HEK293 (cell line): ENCODE results near the gene CAPZB.

Experiments
- CTCF ChIA-PET: fragments of 350-600 bp; formaldehyde crosslinking; extraction: SDS; loops from one replicate; lab custom pipeline; 2021; ENCODE audit warnings: antibody characterized with exemption; lab: Yijun Ruan, JAX
- POLR2A ChIA-PET: fragments of 300-600 bp; formaldehyde crosslinking; extraction: SDS; loops from one replicate; lab custom pipeline; 2020; ENCODE audit warnings: antibody characterized with exemption, inconsistent platforms; lab: Yijun Ruan, JAX
- H3K27ac ChIP-seq: fragments of 200-500 bp; sonication (Bioruptor generic); 2 replicates; pipeline ENCODE4 v1.5.1; 2014; ENCODE audit warnings: low read depth, low read length, control low read depth, inconsistent platforms; ENCODE audit errors: extremely low read depth
- H3K36me3 ChIP-seq, 2 experiments: fragments of 200-500 bp in 1 of 2; sonication (Bioruptor generic) in 1 of 2; 1 replicate in 1 of 2; 2 replicates in 1 of 2; pipeline ENCODE4 v1.5.1; 2014 to 2017; ENCODE audit warnings: inconsistent platforms in 2 of 2, low read length in 2 of 2; ENCODE audit not compliant: control insufficient read depth in 2 of 2, insufficient read depth in 1 of 2
- H3K4me1 ChIP-seq: fragments of 200-500 bp; sonication (Bioruptor generic); 2 replicates; pipeline ENCODE4 v1.5.1; 2014; ENCODE audit warnings: mild to moderate bottlenecking, low read length, inconsistent platforms; ENCODE audit not compliant: control insufficient read depth, insufficient read depth
- H3K4me3 ChIP-seq: 2 replicates; pipeline ENCODE4 v1.5.1; 2011; ENCODE audit warnings: low read depth, mild to moderate bottlenecking, control low read depth, low read length, moderate library complexity
- H3K9me3 ChIP-seq: fragments of 200-500 bp; sonication (Bioruptor generic); 2 replicates; pipeline ENCODE4 v1.5.1; 2014; ENCODE audit warnings: low read depth, low read length, inconsistent platforms; ENCODE audit not compliant: control insufficient read depth, insufficient read depth
- PRDM1 ChIP-seq: fragments of 450-650 bp; formaldehyde crosslinking; IDR thresholded peaks from 2 replicates; pipeline ENCODE4; 2016; ENCODE audit warnings: missing biosample characterization, missing genetic modification characterization
- SCRT2 ChIP-seq: fragments of 450-650 bp; formaldehyde crosslinking; IDR thresholded peaks from 2 replicates; pipeline ENCODE4 v1.5.1; 2016; ENCODE audit warnings: missing biosample characterization, missing genetic modification characterization
- ZNF157 ChIP-seq: fragments of 450-650 bp; formaldehyde crosslinking; IDR thresholded peaks from 2 replicates; pipeline ENCODE4 v1.5.1; 2016; ENCODE audit warnings: missing biosample characterization, missing genetic modification characterization
- ZNF174 ChIP-seq: fragments of 450-650 bp; formaldehyde crosslinking; IDR thresholded peaks from 2 replicates; pipeline ENCODE4 v1.5.0; 2017; ENCODE audit warnings: missing biosample characterization, mild to moderate bottlenecking, missing genetic modification characterization
- ZNF2 ChIP-seq: fragments of 450-650 bp; formaldehyde crosslinking; IDR thresholded peaks from 2 replicates; pipeline ENCODE4 v1.5.1; 2016; ENCODE audit warnings: missing biosample characterization, missing genetic modification characterization
- ZNF202 ChIP-seq: fragments of 450-650 bp; formaldehyde crosslinking; IDR thresholded peaks from 2 replicates; pipeline ENCODE4 v1.5.1; 2016; ENCODE audit warnings: missing biosample characterization, missing genetic modification characterization, borderline replicate concordance
- ZNF211 ChIP-seq: fragments of 450-650 bp; formaldehyde crosslinking; IDR thresholded peaks from 2 replicates; pipeline ENCODE4 v1.5.1; 2016; ENCODE audit warnings: low read depth, missing biosample characterization, missing genetic modification characterization
- ZNF302 ChIP-seq: fragments of 450-650 bp; formaldehyde crosslinking; IDR thresholded peaks from 2 replicates; pipeline ENCODE4 v1.5.1; 2016; ENCODE audit warnings: missing biosample characterization, missing genetic modification characterization, low read depth
- ZNF335 ChIP-seq: fragments of 450-650 bp; formaldehyde crosslinking; conservative IDR thresholded peaks from 2 replicates; pipeline ENCODE4 v1.5.1; 2016; ENCODE audit warnings: missing biosample characterization, missing genetic modification characterization
- ZNF341 ChIP-seq: fragments of 450-650 bp; formaldehyde crosslinking; IDR thresholded peaks from 2 replicates; pipeline ENCODE4; 2016; ENCODE audit warnings: low read depth, missing biosample characterization, missing genetic modification characterization
- ZNF473 ChIP-seq: fragments of 450-650 bp; formaldehyde crosslinking; IDR thresholded peaks from 2 replicates; pipeline ENCODE4 v1.5.1; 2017; ENCODE audit warnings: missing biosample characterization, missing genetic modification characterization
- ZNF548 ChIP-seq: fragments of 450-650 bp; formaldehyde crosslinking; IDR thresholded peaks from 2 replicates; pipeline ENCODE4 v1.5.1; 2016; ENCODE audit warnings: missing biosample characterization, missing genetic modification characterization
- ZNF558 ChIP-seq: fragments of 450-650 bp; formaldehyde crosslinking; IDR thresholded peaks from 2 replicates; pipeline ENCODE4 v1.5.1; 2016; ENCODE audit warnings: missing biosample characterization, missing genetic modification characterization
- ZNF560 ChIP-seq: fragments of 450-650 bp; formaldehyde crosslinking; IDR thresholded peaks from 2 replicates; pipeline ENCODE4 v1.5.1; 2017; ENCODE audit warnings: missing biosample characterization, missing genetic modification characterization, borderline replicate concordance
- ZNF623 ChIP-seq: fragments of 450-650 bp; formaldehyde crosslinking; IDR thresholded peaks from 2 replicates; pipeline ENCODE4 v1.5.1; 2016; ENCODE audit warnings: missing biosample characterization, missing genetic modification characterization
- ZNF626 ChIP-seq: fragments of 450-650 bp; sonication (Bioruptor Pico); formaldehyde crosslinking; IDR thresholded peaks from 2 replicates; pipeline ENCODE4 v1.5.1; 2018; ENCODE audit warnings: missing biosample characterization, missing genetic modification characterization, inconsistent platforms
- ZNF747 ChIP-seq: fragments of 450-650 bp; formaldehyde crosslinking; IDR thresholded peaks from 2 replicates; pipeline ENCODE4 v1.5.1; 2016; ENCODE audit warnings: missing biosample characterization, missing genetic modification characterization
- ZNF76 ChIP-seq: fragments of 450-650 bp; formaldehyde crosslinking; IDR thresholded peaks from 2 replicates; pipeline ENCODE4; 2016; ENCODE audit warnings: low read depth, missing biosample characterization, missing genetic modification characterization, borderline replicate concordance
- ZSCAN23 ChIP-seq: fragments of 450-650 bp; formaldehyde crosslinking; IDR thresholded peaks from 2 replicates; pipeline ENCODE4 v1.5.1; 2016; ENCODE audit warnings: missing biosample characterization, missing genetic modification characterization
- TF ChIP-seq, protein P1 (sequence below): fragments of 450-650 bp; formaldehyde crosslinking; IDR thresholded peaks from 2 replicates; pipeline ENCODE4; 2016; ENCODE audit warnings: missing biosample characterization, missing genetic modification characterization
- TF ChIP-seq, protein P2 (sequence below): fragments of 450-650 bp; formaldehyde crosslinking; IDR thresholded peaks from 2 replicates; pipeline ENCODE4 v1.5.1; 2016; ENCODE audit warnings: missing biosample characterization, missing genetic modification characterization
- TF ChIP-seq, protein P3 (sequence below): fragments of 450-650 bp; formaldehyde crosslinking; IDR thresholded peaks from 2 replicates; pipeline ENCODE4 v1.5.1; 2016; ENCODE audit warnings: missing biosample characterization, missing genetic modification characterization

Gene CAPZB

DNA sequence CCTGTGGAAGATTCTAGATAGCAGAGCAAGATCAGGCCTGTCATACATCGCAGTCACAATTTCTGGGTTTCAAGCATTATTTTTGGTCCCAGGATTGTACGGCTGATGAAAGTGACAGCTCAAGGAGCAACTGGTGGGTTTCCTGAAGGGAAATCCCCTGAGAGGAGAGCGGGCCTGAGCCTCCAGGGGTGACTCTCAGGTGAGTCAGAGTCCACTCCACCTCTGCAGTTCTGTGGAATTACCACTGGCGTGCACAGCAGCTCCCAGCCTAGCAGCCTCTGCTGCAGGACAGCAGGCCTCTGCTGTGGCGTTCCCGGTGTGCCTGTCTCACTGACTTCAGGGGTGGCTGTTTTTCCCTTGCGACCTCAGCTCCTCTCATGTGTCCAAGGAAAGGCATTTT is 148.8 kb downstream of the CAPZB start:
- no peak overlapping the region for H3K27ac ChIP-seq
- H3K36me3 ChIP-seq = peaks cover 0 to 45% of the 10 kb centered on the region in 2 experiments; a peak in 2 of 3 replicates
- POLR2A ChIA-PET = no interaction called here
- TF ChIP-seq ZNF548 (tag by site-specific recombination) = no peak
- peak; percentile 82 for TF ChIP-seq SCRT2 (tag by site-specific recombination)
- TF ChIP-seq ZNF174 (tag by site-specific recombination) = no peak
- CTCF ChIA-PET = interaction anchor here (0.9 to 1.0 kb wide), 2 partner anchors 246 to 317 kb away, joined by 3 to 4 read pairs; no protein-coding TSS in a partner anchor
- no peaks in the 10 kb centered on the region for H3K4me1 ChIP-seq
- H3K9me3 ChIP-seq = no peaks in the 10 kb centered on the region
- no peak overlapping the region for H3K4me3 ChIP-seq

DNA sequence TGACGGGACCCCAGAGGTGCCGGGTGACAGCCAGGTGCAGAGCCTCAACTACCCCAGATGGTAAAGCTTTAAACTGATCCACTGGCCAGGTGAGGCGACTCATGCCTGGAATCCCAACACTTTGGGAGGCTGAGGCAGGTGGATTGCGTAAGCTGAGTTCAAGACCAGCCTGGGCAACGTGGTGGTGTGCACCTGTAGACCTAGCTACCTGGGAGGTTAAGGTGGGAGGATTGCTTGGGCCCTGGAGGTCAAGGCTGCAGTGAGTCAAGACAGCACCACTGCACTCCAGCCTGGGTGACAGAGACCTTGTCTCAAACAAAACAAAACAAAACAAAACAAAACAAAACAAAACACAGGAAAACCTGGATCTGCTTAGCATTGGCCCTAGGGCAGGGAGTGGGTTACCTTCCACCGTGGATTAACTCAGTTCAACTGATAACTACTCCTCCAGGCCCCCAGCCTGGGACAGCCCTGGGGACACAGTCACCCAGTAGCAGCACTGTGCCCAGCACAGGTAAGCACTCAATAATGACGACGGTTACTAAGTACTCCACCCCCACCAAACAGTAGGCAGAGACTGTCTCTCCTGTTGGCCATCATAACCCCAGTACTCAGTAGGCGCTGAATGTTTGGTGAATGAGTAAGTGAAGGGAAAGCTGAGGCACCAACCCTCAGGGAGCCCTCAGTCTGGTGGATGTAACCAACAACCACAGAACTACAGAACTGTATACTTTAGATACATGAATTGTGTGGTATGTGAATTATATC is 151.6 kb downstream of the CAPZB start:
- POLR2A ChIA-PET = interaction anchor here (0.5 to 0.6 kb wide), 2 partner anchors 308 to 350 kb away, joined by 3 to 13 read pairs; no protein-coding TSS in a partner anchor
- CTCF ChIA-PET = interaction anchor here (0.6 to 1.1 kb wide), 2 partner anchors 247 to 317 kb away, joined by 3 to 4 read pairs; no protein-coding TSS in a partner anchor
- no peak overlapping the region for H3K27ac ChIP-seq
- peaks cover 4 to 53% of the 10 kb centered on the region in 2 experiments; a peak in 2 of 3 replicates for H3K36me3 ChIP-seq
- no peak overlapping the region for H3K4me3 ChIP-seq
- TF ChIP-seq, protein P1, sequence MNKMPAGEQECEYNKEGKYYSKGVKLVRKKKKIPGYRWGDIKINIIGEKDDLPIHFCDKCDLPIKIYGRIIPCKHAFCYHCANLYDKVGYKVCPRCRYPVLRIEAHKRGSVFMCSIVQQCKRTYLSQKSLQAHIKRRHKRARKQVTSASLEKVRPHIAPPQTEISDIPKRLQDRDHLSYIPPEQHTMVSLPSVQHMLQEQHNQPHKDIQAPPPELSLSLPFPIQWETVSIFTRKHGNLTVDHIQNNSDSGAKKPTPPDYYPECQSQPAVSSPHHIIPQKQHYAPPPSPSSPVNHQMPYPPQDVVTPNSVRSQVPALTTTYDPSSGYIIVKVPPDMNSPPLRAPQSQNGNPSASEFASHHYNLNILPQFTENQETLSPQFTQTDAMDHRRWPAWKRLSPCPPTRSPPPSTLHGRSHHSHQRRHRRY (tag by site-specific recombination) = no peak
- TF ChIP-seq ZNF2 (tag by site-specific recombination) (no peak), ZNF560 (tag by site-specific recombination) (no peak), ZSCAN23 (tag by site-specific recombination) (no peak), PRDM1 (tag by site-specific recombination) (no peak), ZNF623 (tag by site-specific recombination) (no peak), ZNF302 (no peak), ZNF341 (no peak), ZNF747 (tag by site-specific recombination) (no peak), ZNF558 (tag by site-specific recombination) (no peak), ZNF473 (tag by site-specific recombination) (no peak), ZNF76 (tag by site-specific recombination) (no peak), ZNF335 (no peak), ZNF211 (tag by site-specific recombination) (no peak), ZNF626 (tag by site-specific recombination) (no peak), ZNF157 (tag by site-specific recombination) (no peak)
- TF ChIP-seq, protein P2, sequence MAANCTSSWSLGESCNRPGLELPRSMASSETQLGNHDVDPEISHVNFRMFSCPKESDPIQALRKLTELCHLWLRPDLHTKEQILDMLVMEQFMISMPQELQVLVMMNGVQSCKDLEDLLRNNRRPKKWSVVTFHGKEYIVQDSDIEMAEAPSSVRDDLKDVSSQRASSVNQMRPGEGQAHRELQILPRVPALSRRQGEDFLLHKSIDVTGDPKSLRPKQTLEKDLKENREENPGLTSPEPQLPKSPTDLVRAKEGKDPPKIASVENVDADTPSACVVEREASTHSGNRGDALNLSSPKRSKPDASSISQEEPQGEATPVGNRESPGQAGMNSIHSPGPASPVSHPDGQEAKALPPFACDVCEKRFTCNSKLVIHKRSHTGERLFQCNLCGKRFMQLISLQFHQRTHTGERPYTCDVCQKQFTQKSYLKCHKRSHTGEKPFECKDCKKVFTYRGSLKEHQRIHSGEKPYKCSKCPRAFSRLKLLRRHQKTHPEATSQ = no peak
- no peaks in the 10 kb centered on the region for H3K4me1 ChIP-seq
- no peaks in the 10 kb centered on the region for H3K9me3 ChIP-seq

DNA sequence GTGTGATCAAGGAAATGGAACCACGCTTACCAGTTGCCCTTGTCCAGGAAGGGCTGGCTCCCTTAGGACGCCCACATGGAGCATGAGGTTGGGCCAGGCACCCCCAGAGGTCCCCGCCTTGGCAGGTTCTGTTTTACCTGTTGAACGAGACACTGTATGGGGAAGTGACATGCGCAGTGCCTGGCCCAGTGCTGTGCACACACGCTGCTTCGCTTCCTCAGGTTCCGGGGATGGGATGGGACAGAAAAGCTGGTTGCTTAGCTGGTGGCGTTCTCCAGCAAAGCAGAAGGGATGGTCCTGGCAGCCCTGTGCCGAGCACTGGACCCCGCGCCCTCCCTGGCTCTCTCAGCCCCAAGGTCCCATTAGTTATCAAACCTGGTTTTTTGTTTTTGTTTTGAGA is 152.5 kb downstream of the CAPZB start:
- Histone ChIP-seq H3K36me3 (peaks cover 4 to 63% of the 10 kb centered on the region in 2 experiments; a peak in 2 of 3 replicates), H3K9me3 (no peaks in the 10 kb centered on the region), H3K4me3 (no peak overlapping the region), H3K4me1 (no peaks in the 10 kb centered on the region), H3K27ac (no peak overlapping the region)
- TF ChIP-seq ZNF202 = no peak
- TF ChIP-seq SCRT2 (tag by site-specific recombination) = peak; percentile 49; the same call in 1 of the 2 replicates
- TF ChIP-seq, protein P3, sequence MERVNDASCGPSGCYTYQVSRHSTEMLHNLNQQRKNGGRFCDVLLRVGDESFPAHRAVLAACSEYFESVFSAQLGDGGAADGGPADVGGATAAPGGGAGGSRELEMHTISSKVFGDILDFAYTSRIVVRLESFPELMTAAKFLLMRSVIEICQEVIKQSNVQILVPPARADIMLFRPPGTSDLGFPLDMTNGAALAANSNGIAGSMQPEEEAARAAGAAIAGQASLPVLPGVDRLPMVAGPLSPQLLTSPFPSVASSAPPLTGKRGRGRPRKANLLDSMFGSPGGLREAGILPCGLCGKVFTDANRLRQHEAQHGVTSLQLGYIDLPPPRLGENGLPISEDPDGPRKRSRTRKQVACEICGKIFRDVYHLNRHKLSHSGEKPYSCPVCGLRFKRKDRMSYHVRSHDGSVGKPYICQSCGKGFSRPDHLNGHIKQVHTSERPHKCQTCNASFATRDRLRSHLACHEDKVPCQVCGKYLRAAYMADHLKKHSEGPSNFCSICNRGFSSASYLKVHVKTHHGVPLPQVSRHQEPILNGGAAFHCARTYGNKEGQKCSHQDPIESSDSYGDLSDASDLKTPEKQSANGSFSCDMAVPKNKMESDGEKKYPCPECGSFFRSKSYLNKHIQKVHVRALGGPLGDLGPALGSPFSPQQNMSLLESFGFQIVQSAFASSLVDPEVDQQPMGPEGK (tag by site-specific recombination) = no peak
- ChIA-PET POLR2A (no interaction called here), CTCF (interaction anchor here (1.1 kb wide), 1 partner anchor 318 kb away, joined by 3 read pairs; no protein-coding TSS in a partner anchor)
